Left ventricle myocardium inferior (tissue), 1 donor: ENCODE results near the gene PLCB3. TPM values are rescaled to one million over a fixed set of nuclear protein-coding genes. Genes with fewer than 3 reads are reported as not detected.
A peak's percentile ranks its signal among the peaks of the same experiment; 100 is the strongest.

ENCODE experiments used
- DNase-seq: peaks from one replicate; pipeline ENCODE4 v3.0.0-alpha.2; 2020
- H3K27ac ChIP-seq: fragments of 200-600 bp; replicated peaks from 2 replicates; pipeline ENCODE4 v1.8.0; 2021
- H3K27me3 ChIP-seq: fragments of 200-600 bp; 2 replicates; pipeline ENCODE4 v1.8.0; 2021; ENCODE audit warnings: low read depth
- H3K36me3 ChIP-seq: fragments of 200-600 bp; 2 replicates; pipeline ENCODE4 v1.8.0; 2021
- H3K4me1 ChIP-seq: fragments of 200-600 bp; 2 replicates; pipeline ENCODE4 v1.8.0; 2021
- H3K4me3 ChIP-seq: fragments of 200-600 bp; 2 replicates; pipeline ENCODE4 v1.8.0; 2021; ENCODE audit warnings: mild to moderate bottlenecking, moderate library complexity
- H3K9me3 ChIP-seq: fragments of 200-600 bp; replicated peaks from 2 replicates; pipeline ENCODE4 v1.8.0; 2021
- intact Hi-C: fragments of 100-400 bp; cut with micrococcal nuclease; formaldehyde crosslinking; loops from one replicate; pipeline ENCODE4 v1.11.0; 2022
- total RNA-seq: library from RNA; stranded (reverse); fragmentation: NEBNext Ultra II Directional; extraction: Animal tissue kit (Norgen Biotek cat#: 25700); gene quantifications from one replicate; pipeline ENCODE4 v1.2.1, GENCODE V29; 2021
- TF ChIP-seq, protein P1 (sequence below): fragments of 200-600 bp; IDR thresholded peaks from 2 replicates; pipeline ENCODE4 v1.8.0; 2021; ENCODE audit warnings: antibody characterized with exemption, mild to moderate bottlenecking, borderline replicate concordance
- donor health status: DM: no; HTN: yes; CAD: no; lungs with severe emphysema.

The PLCB3 gene
- total RNA-seq, 1 donor from 2014 or later: 10.0 TPM

- H3K9me3 ChIP-seq: no peaks in the 10 kb centered on the region
- no peaks in the 10 kb centered on the region for H3K27me3 ChIP-seq
- H3K4me3 ChIP-seq: no peak overlapping the region
- TF ChIP-seq, protein P1, sequence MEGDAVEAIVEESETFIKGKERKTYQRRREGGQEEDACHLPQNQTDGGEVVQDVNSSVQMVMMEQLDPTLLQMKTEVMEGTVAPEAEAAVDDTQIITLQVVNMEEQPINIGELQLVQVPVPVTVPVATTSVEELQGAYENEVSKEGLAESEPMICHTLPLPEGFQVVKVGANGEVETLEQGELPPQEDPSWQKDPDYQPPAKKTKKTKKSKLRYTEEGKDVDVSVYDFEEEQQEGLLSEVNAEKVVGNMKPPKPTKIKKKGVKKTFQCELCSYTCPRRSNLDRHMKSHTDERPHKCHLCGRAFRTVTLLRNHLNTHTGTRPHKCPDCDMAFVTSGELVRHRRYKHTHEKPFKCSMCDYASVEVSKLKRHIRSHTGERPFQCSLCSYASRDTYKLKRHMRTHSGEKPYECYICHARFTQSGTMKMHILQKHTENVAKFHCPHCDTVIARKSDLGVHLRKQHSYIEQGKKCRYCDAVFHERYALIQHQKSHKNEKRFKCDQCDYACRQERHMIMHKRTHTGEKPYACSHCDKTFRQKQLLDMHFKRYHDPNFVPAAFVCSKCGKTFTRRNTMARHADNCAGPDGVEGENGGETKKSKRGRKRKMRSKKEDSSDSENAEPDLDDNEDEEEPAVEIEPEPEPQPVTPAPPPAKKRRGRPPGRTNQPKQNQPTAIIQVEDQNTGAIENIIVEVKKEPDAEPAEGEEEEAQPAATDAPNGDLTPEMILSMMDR: no peak
- peaks cover 26% of the 10 kb centered on the region for H3K36me3 ChIP-seq
- intact Hi-C loops: loop anchor here (5.0 kb wide), 1 partner anchor 93 kb away; the partner anchor contains the start of gene CATSPERZ
- H3K4me1 ChIP-seq: peaks cover 44% of the 10 kb centered on the region
- no peak for DNase-seq
- H3K27ac ChIP-seq: peak overlapping the region; percentile 88
Measured at GRCh38 chr11:64208796-64209562, 42.4 kb upstream of the PLCB3 start.

GRCh38 chr11:64209563-64209843, 41.8 kb upstream of the PLCB3 start:
- Histone ChIP-seq H3K27me3 (no peaks in the 10 kb centered on the region), H3K4me3 (no peak overlapping the region), H3K4me1 (peaks cover 39% of the 10 kb centered on the region), H3K27ac (no peak overlapping the region), H3K36me3 (peaks cover 20% of the 10 kb centered on the region), H3K9me3 (no peaks in the 10 kb centered on the region)
- DNase-seq: no peak
- TF ChIP-seq, protein P1: no peak
- intact Hi-C loops: loop anchor here (5.0 kb wide), 1 partner anchor 93 kb away; the partner anchor contains the start of gene CATSPERZ

DNA sequence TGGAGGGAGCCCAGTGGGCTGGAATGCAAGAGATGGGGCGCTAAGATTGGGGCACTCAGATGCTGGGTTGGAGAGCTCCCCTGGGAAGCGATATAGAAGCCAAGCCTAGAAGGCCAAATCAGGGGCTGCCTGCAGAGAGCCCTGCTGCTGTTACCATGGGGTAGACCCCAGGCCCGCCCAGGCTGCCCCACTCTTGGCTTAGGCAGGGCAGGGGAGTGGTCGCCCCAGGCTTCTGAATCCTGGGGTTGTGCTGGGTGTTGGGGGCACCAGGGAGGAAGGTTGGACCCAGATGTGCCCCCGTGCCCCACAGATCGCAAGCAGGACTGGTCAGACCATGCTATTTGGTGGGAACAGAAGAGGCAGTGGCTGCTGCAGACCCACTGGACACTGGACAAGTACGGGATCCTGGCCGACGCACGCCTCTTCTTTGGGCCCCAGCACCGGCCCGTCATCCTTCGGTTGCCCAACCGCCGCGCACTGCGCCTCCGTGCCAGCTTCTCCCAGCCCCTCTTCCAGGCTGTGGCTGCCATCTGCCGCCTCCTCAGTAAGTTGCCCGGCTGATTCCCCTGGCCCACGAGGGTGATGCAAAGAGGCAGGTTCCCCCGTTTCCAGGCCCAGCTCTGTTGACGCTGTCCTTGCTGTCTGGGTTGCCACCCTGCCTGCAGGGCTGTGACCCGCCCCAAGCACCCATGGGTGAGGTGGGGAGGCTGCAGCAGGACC, 40.9 kb upstream of the PLCB3 start:
- TF ChIP-seq, protein P1: no peak
- Histone ChIP-seq H3K27ac (no peak overlapping the region), H3K4me1 (peaks cover 33% of the 10 kb centered on the region), H3K27me3 (no peaks in the 10 kb centered on the region), H3K4me3 (no peak overlapping the region), H3K9me3 (no peaks in the 10 kb centered on the region), H3K36me3 (peaks cover 12% of the 10 kb centered on the region)
- DNase-seq: no peak
- intact Hi-C loops: no loop called here

DNA sequence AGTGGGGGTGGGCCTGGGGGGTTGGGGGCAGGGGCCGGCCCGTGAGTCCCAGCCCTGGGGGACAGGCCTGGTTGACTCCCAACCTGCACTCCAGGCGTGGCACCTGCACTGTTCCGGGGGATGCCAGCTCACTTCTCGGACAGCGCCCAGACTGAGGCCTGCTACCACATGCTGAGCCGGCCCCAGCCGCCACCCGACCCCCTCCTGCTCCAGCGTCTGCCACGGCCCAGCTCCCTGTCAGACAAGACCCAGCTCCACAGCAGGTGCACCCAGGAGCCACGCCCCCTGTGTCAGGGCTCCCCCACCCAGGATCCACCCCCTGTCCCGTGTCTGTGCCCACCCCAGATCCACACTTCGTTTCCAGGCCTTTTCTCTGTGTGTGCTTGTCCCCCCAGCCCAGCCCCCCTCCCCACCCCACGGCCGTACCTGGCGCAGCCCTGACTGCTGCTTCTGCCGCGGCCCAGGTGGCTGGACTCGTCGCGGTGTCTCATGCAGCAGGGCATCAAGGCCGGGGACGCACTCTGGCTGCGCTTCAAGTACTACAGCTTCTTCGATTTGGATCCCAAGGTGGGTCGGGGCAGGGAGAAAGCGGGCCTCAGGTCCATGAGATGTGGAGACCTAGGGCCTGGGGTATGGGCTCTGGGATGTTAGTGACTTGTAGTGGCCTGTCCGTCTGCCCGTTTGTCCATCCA, 40.0 kb upstream of the PLCB3 start:
- intact Hi-C loops: no loop called here

DNA sequence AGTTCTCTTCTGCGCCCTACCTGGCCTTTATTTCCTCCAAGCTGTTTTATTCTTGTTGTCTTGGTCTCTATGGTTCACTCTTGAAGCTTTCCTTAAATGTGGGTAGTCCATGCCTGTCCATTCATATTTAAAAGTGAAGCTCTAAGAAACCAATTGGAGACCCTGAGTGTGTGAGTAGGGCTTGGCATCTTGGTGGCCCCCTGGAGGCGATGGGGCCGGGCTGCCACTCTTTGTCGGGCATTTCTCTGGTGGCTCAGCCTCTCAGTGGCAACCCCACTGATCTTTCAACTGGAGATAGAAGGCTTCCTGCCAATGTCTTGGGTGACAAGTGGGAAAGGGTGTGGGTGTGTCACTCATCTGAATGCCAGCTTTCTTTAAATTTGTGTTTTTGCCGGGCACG, 34.5 kb upstream of the PLCB3 start:
- intact Hi-C loops: no loop called here
- Histone ChIP-seq H3K36me3 (no peaks in the 10 kb centered on the region), H3K4me1 (no peaks in the 10 kb centered on the region), H3K27ac (no peak overlapping the region), H3K9me3 (no peaks in the 10 kb centered on the region), H3K4me3 (no peak overlapping the region), H3K27me3 (no peaks in the 10 kb centered on the region)
- no peak for DNase-seq
- TF ChIP-seq, protein P1: no peak

More for the DNA sequence above, 40.0 kb upstream of the PLCB3 start:
- DNase-seq: no peak
- Histone ChIP-seq H3K9me3 (no peaks in the 10 kb centered on the region), H3K27ac (no peak overlapping the region), H3K4me3 (no peak overlapping the region), H3K36me3 (peaks cover 3% of the 10 kb centered on the region), H3K27me3 (no peaks in the 10 kb centered on the region), H3K4me1 (peaks cover 25% of the 10 kb centered on the region)
- TF ChIP-seq, protein P1: no peak
